Activated CD4-positive, CD25-positive, alpha-beta regulatory T cell (primary cell): ENCODE results near the gene ARHGAP12.
"Not testable (repeated sequence)": the region's sequence is repeated elsewhere in the genome, so short reads cannot be mapped to it uniquely, and the experiment has no call there.

Experiments
- DNase-seq, 4 experiments: peaks; one replicate each; lab custom pipeline; 2025; lab: John Stamatoyannopoulos, UW

ARHGAP12 gene

GRCh38 chr10:31928549-31929260 is at the start of gene ARHGAP12:
ARHGAP12 (minus strand) TSS chr10:31928831; CDS start chr10:31908855, 19,976 bp downstream.
- DNase-seq, result peak; percentile 66 to 79 (median 70)

- no peak for DNase-seq
Observed at GRCh38 chr10:31978156-31978483, 49.5 kb upstream of the ARHGAP12 start.

GRCh38 chr10:31977440-31978155 is 49.0 kb upstream of the ARHGAP12 start:
- no peak for DNase-seq

- no peak for DNase-seq
Observed at GRCh38 chr10:31975157-31975765, 46.6 kb upstream of the ARHGAP12 start.

- no peak for DNase-seq
Observed at GRCh38 chr10:31974434-31975124, 45.9 kb upstream of the ARHGAP12 start.

GRCh38 chr10:31972519-31973041 is 43.9 kb upstream of the ARHGAP12 start:
- no peak for DNase-seq

GRCh38 chr10:31969847-31970246 is 41.2 kb upstream of the ARHGAP12 start:
- DNase-seq, result not testable (repeated sequence)

GRCh38 chr10:31963589-31963980 is 35.0 kb upstream of the ARHGAP12 start:
- no peak for DNase-seq

GRCh38 chr10:31962826-31963588 is 34.4 kb upstream of the ARHGAP12 start:
- DNase-seq, result no peak

GRCh38 chr10:31961277-31962074 is 32.8 kb upstream of the ARHGAP12 start:
- no peak for DNase-seq

- DNase-seq, result no peak
Observed at GRCh38 chr10:31959461-31960173, 31.0 kb upstream of the ARHGAP12 start.

GRCh38 chr10:31958856-31959255 is 30.2 kb upstream of the ARHGAP12 start:
- no peak for DNase-seq

GRCh38 chr10:31956200-31956946 is 27.7 kb upstream of the ARHGAP12 start:
- no peak for DNase-seq

GRCh38 chr10:31954410-31955191 is 26.0 kb upstream of the ARHGAP12 start:
- no peak for DNase-seq

GRCh38 chr10:31953480-31953879 is 24.8 kb upstream of the ARHGAP12 start:
- DNase-seq, result no peak

- DNase-seq, result no peak
Observed at GRCh38 chr10:31953080-31953479, 24.4 kb upstream of the ARHGAP12 start.

- DNase-seq, result no peak
Observed at GRCh38 chr10:31952066-31952465, 23.4 kb upstream of the ARHGAP12 start.

- DNase-seq, result no peak
Observed at GRCh38 chr10:31949266-31949665, 20.6 kb upstream of the ARHGAP12 start.

- DNase-seq, result no peak
Observed at GRCh38 chr10:31948021-31948420, 19.4 kb upstream of the ARHGAP12 start.
